Neuron (in vitro differentiated cells): ENCODE results near the gene SP5.
"Not testable (repeated sequence)": the region's sequence is repeated elsewhere in the genome, so short reads cannot be mapped to it uniquely, and the experiment has no call there.

Experiments
- H2AFZ ChIP-seq: one replicate; pipeline ENCODE4 v1.6.1; 2013; ENCODE audit warnings: low read depth, mild to moderate bottlenecking, inconsistent platforms, low read length, moderate library complexity
- H3K27me3 ChIP-seq: one replicate; pipeline ENCODE4 v1.6.1; 2013; ENCODE audit warnings: low read length; ENCODE audit not compliant: insufficient read depth
- H3K36me3 ChIP-seq: one replicate; pipeline ENCODE4 v1.6.1; 2013; ENCODE audit warnings: low read length; ENCODE audit not compliant: insufficient read depth
- H3K4me1 ChIP-seq: one replicate; pipeline ENCODE4 v1.6.1; 2013; ENCODE audit warnings: low read length; ENCODE audit not compliant: insufficient read depth
- H3K4me3 ChIP-seq: 2 replicates; pipeline ENCODE4 v1.5.1; 2013; ENCODE audit warnings: mild to moderate bottlenecking, low read length, moderate library complexity
- H3K9me3 ChIP-seq: one replicate; pipeline ENCODE4 v1.6.1; 2013; ENCODE audit warnings: low read length

SP5 gene

DNA sequence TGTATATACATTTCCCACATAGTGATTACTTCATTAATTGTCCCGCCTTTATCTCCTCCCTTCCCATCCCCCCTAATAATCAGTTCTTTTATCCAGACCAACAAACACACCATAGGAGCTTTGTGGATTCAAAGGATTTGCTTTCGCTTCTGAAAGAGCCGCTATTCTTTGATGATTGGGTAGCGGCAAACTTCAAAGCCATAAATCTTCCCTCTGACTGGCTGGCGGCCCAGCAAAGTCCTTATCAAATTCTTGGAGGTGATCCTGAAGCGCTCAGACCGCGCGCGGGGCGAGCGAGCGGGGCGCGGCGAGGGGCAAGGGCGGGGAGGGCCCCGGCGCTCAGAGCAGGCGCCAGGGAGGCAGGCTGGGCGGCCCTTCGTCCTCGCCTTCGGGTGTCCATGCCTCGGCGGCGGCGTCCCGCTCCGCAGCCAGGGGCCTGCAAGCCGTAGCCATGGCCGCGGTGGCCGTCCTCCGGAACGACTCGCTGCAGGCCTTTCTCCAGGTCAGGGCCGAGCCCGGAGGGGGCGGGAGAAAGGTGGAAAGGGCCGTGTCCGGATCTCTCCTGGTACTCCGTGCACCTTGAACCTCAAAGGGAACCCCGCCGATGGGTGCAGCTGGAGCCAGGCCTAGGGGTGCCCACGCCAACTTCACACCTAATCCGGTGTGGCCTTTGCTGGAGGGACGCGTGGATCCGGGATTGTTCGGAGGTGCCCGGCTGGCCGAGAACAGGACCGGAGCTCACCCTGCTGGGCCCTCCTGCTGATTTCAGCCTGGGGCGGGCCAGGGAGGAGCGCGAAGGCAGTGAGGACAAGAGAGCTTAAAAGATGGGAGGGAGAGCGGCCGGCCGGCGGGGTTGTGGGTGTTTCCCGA, at the start of gene SP5:
SP5 (plus strand) TSS at position 276 of the 870 bp plus-strand sequence; CDS start at position 452, 176 bp downstream.
- H3K27me3 ChIP-seq, result peaks cover 93% of the 10 kb centered on the region
- H3K4me1 ChIP-seq, result peaks cover 8% of the 10 kb centered on the region
- no peaks in the 10 kb centered on the region for H3K36me3 ChIP-seq
- H3K9me3 ChIP-seq, result peaks cover 2% of the 10 kb centered on the region
- peak within 1 kb of the TSS; percentile 6 for H3K4me3 ChIP-seq
- H2AFZ ChIP-seq, result no peak within 1 kb of the TSS

DNA sequence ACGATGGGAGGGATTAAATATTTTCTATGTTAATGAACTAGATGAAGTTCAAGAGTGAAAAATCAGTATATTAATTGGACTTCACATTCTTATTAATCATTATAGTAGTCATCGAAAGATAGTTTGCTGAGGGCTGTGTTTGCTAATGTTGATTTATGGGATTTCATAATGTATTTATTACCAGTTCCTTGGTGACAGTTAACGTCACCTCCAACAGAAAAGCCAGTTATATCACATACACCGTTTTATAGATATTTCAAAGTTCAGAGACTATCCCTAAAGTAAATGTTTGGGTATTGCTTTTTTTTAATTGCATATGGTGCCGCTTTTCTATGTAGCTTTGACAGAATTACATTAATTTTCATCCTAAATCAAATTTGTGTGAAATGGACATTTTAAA, 49.4 kb upstream of the SP5 start:
- Histone ChIP-seq H3K27me3 (no peaks in the 10 kb centered on the region), H3K9me3 (no peaks in the 10 kb centered on the region), H2AFZ (no peak overlapping the region), H3K4me1 (no peaks in the 10 kb centered on the region), H3K36me3 (no peaks in the 10 kb centered on the region), H3K4me3 (no peak overlapping the region)

DNA sequence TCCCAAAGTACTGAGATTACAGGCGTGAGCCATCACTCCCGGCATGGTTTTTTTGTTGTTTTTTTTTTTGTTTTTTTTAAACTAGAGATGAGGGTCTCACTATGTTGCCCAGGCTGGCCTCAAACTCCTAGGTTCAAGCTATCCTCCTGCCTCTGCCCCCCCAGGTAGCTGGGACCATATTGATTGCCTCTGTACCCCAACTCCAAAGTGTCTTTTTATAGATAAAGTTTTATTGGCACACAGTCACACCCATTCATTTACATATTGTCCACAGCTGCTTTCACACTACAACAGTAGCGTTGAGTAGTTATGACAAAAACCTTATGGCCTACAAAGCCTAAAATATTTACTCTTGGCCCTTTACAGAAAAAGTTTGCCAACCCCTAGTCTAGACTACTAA, 45.2 kb upstream of the SP5 start:
- H2AFZ ChIP-seq, result no peak overlapping the region
- H3K9me3 ChIP-seq, result no peaks in the 10 kb centered on the region
- H3K36me3 ChIP-seq, result no peaks in the 10 kb centered on the region
- no peak overlapping the region for H3K4me3 ChIP-seq
- H3K27me3 ChIP-seq, result no peaks in the 10 kb centered on the region
- no peaks in the 10 kb centered on the region for H3K4me1 ChIP-seq

DNA sequence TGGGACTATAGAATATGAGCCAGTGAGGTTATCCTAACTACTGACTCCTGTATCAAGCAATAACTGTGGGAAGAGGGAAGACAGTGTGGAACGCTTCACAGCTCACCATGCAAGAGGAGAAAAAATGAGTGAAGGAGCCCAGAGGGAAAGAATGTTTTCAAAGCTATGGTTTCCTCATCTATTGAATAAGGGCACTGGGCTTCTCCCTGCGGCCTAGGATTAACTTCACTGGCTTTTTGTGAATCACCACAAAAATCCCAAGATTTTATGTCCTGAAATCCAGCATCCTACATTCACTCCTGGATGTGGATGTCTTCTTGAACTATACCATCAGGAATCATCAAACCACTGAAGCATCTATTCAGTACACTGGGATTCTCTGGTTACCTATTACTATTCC, 44.5 kb upstream of the SP5 start:
- H3K4me3 ChIP-seq, result no peak overlapping the region
- no peaks in the 10 kb centered on the region for H3K27me3 ChIP-seq
- no peaks in the 10 kb centered on the region for H3K36me3 ChIP-seq
- no peak overlapping the region for H2AFZ ChIP-seq
- no peaks in the 10 kb centered on the region for H3K4me1 ChIP-seq
- no peaks in the 10 kb centered on the region for H3K9me3 ChIP-seq

DNA sequence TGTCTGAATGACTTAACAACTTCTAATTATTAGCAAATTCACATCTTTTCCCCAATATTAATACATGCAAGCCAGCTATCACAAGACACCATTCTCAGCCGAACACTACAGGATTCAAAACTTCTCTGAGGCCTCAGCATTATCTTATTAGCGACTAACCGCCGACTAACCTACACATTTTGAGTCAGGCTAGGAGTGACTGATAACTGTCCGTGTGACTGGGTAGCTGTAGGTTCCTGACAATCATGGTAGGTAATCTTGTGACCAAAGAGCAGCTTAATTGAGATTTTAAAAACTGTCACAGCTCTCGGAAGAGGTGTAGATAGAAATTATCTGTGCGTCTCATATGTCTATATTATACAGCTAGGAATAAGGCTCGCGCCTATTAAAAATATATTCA, 44.1 kb upstream of the SP5 start:
- Histone ChIP-seq H3K36me3 (no peaks in the 10 kb centered on the region), H3K4me3 (no peak overlapping the region), H2AFZ (no peak overlapping the region), H3K4me1 (no peaks in the 10 kb centered on the region), H3K27me3 (no peaks in the 10 kb centered on the region), H3K9me3 (no peaks in the 10 kb centered on the region)

DNA sequence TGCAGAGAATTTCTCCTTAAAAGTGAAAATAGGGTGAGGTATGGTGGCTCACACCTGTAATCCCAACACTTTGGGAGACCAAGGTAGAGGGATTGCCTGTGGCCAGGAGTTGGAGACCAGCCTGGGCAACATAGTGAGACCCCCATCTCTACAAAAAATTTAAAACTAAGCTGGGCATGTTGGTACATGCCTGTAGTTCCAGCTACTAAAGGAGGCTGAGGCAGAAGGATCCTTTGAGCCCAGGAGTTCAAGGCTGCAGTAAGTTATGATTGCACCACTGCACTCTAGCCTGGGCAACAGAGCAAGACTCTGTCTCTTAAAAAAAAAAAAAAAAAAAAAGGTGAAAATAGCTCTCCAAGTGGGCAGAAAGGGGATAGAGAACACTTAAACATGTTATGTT, 40.9 kb upstream of the SP5 start:
- H3K36me3 ChIP-seq, H3K4me1 ChIP-seq, H3K9me3 ChIP-seq, H3K27me3 ChIP-seq, H3K4me3 ChIP-seq, H2AFZ ChIP-seq: not testable (repeated sequence)

DNA sequence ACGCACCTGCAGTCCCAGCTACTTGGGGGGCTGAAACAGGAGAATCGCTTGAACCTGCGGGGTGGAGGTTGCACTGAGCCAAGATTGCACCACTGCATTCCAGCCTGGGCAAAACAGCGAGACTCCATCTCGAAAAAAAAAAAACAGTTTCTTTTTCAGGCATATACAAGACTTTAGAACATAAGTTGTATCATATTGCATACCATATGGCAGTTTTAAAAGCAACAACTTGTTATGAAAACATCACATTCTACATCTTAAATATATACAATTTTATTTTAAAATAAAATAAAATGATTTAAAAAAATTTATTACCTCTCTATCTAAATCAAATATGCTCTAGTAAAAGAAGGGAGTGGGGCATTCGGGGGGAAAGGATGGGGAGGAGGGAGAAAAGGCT, 39.4 kb upstream of the SP5 start:
- Histone ChIP-seq H3K27me3 (no peaks in the 10 kb centered on the region), H3K9me3 (no peaks in the 10 kb centered on the region), H3K36me3 (no peaks in the 10 kb centered on the region), H3K4me1 (no peaks in the 10 kb centered on the region), H3K4me3 (no peak overlapping the region), H2AFZ (no peak overlapping the region)

DNA sequence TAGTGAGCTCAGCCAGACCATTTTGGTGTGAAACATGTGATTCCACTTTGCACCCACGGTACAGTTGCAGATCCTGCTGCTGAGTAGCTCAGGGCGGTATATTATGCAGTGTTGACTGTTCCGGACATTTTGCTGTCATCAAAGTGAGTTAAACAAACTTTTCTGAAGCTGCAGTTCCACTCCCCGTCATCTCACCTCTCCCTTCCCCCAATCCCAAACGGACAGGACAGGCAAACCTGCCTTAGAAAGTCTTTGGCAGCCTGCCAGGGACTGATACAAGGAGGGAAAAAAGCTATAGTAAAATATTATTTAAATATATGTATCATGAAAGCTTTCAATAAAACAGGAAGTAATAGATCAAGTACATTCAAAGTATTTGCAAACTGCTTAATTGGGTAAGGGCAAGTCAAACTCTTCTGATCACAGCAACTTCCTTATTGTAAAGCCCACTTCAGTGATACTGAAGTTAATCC, 35.5 kb upstream of the SP5 start:
- Histone ChIP-seq H3K4me1 (no peaks in the 10 kb centered on the region), H3K4me3 (no peak overlapping the region), H3K27me3 (no peaks in the 10 kb centered on the region), H3K36me3 (no peaks in the 10 kb centered on the region), H2AFZ (no peak overlapping the region), H3K9me3 (no peaks in the 10 kb centered on the region)

DNA sequence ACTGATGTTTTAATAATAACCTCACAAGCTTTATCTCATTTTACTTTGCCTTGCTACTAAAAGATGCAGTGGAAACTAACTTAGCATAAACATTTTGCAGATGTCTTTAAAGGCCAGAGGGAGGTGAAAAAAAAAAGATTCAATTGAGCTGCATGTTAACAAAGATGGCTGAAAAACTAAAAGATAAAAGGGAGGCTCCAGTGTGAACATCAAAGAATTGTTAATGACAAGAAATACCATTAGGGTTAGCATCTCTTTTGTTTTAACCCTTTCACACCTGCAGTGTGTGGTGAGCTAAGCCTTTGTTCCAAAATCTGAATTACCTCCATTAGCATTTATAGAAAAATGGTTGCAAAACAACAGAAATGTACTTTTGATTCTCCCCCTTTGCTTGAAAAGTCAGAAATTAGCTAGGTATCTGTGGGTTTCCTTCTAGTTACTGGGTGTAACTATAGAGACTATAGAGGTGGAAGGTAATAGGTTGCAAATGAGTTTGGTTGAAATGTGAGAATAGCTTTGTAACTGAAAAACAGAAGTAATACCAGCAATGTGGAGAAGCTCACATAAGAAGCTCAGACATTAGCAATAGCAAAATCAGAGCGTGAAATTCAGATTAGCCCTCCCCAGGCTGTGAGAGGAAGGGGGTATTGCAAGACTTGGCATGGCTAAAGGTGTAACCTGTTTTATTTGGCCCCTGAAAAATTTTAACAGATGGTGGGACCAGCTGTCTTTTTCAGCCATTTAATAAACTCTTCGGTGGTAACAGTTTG, 34.8 kb upstream of the SP5 start:
- Histone ChIP-seq H3K36me3 (no peaks in the 10 kb centered on the region), H3K4me3 (no peak overlapping the region), H3K9me3 (no peaks in the 10 kb centered on the region)

DNA sequence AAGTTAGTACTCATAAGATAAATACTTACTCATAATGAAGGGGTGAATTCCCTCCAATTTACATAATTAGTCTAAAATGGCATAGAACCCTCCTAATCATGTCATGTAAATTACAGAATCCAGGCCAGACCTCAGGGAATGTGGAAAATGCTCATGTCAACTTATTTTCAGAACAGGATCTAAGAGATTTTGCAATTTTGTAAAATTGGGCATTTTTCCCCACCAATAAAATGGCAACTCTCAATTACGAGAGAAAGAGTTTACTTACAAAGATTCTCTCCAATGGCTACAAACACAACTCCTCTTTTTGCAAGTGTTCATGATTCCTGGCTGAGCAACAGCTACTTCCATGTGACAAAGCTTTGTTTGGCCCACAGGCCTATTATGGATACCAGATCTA, 33.8 kb upstream of the SP5 start:
- Histone ChIP-seq H2AFZ (no peak overlapping the region), H3K27me3 (no peaks in the 10 kb centered on the region), H3K9me3 (no peaks in the 10 kb centered on the region), H3K4me1 (no peaks in the 10 kb centered on the region), H3K36me3 (no peaks in the 10 kb centered on the region), H3K4me3 (no peak overlapping the region)

More for the DNA sequence above, 34.8 kb upstream of the SP5 start:
- no peaks in the 10 kb centered on the region for H3K27me3 ChIP-seq
- H3K4me1 ChIP-seq, result no peaks in the 10 kb centered on the region
- no peak overlapping the region for H2AFZ ChIP-seq

DNA sequence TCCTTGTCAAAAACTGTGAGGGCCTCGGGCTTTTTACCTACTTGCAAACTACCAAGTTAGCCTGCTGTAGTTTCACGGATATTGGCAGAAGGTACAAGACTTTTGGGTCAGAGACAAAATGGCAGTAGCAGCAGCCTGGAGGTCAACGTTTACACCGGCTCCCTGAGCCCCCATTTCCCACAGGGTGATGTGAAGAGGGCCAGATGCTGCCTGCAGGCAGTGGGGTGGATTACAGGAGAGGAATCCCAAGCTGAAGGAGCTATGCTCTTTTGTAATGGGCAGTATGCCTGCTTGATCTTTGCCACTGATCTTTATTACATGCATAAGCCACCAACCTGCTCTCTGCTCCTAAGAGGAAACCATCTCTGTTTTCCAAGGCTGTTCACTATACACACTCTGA, 29.5 kb upstream of the SP5 start:
- H3K4me3 ChIP-seq, result no peak overlapping the region
- no peaks in the 10 kb centered on the region for H3K36me3 ChIP-seq
- H2AFZ ChIP-seq, result no peak overlapping the region
- H3K4me1 ChIP-seq, result no peaks in the 10 kb centered on the region
- no peaks in the 10 kb centered on the region for H3K27me3 ChIP-seq
- no peaks in the 10 kb centered on the region for H3K9me3 ChIP-seq

DNA sequence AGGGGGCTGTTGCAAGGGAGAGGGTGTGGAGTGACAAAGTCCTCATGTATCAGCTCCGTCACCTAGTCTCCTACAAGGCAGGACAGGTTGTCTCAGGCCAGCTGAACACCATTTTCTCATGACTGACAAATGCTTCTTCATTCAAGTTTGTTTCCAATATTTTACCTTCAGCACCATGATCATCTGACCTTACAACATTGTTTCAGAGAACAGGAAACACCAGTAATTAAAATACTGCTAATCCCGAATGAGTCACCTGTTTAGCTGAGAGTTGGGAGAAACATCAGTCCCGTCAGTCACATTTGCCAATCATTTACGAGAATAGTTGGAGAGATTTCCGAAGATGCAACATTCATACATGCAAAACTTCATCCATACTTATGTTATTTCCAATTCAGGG, 25.7 kb upstream of the SP5 start:
- H3K27me3 ChIP-seq, result no peaks in the 10 kb centered on the region
- no peaks in the 10 kb centered on the region for H3K9me3 ChIP-seq
- no peak overlapping the region for H3K4me3 ChIP-seq
- H3K4me1 ChIP-seq, result no peaks in the 10 kb centered on the region
- no peaks in the 10 kb centered on the region for H3K36me3 ChIP-seq
- no peak overlapping the region for H2AFZ ChIP-seq

DNA sequence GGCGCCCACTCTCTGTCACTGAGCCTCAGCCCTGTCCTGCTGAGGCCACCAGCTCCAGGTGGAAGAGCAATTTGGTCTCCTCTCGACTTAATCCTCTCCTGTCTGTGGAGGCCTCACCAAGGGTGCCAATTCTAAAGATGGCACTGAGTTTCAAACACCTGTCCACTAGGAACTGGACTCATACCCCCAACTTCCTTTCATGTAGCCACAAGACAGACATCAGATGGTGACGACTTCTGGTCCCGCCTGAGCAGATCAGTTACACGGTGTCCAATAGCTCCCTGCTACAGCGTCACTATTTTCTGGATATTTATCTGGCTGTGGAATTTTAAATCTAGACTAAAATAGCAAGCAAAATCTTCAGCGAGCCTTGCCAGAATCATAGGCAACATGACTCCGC, 24.5 kb upstream of the SP5 start:
- H3K4me1 ChIP-seq, result peaks cover 8% of the 10 kb centered on the region
- no peaks in the 10 kb centered on the region for H3K27me3 ChIP-seq
- no peak overlapping the region for H2AFZ ChIP-seq
- H3K36me3 ChIP-seq, result no peaks in the 10 kb centered on the region
- no peaks in the 10 kb centered on the region for H3K9me3 ChIP-seq
- no peak overlapping the region for H3K4me3 ChIP-seq
